Measurements from ENCODE around the gene TIE1. TPM values are rescaled to one million over a fixed set of nuclear protein-coding genes. Genes with fewer than 3 reads are reported as not detected.
A peak's percentile ranks its signal among the peaks of the same experiment; 100 is the strongest.

TIE1 gene
- total and polyA plus RNA-seq, 2 of the 13 experiments (the other 11 are each of a cell fraction or from before 2014, with no cell fraction given): 0.58 to 0.84 TPM

- TF ChIP-seq ZNF318 (CRISPR knock-in tag; IDR thresholded peaks at IDR 0.05) (no peak), SOX6 (IDR thresholded peaks at IDR 0.05) (no peak), SOX6 (CRISPR knock-in tag; IDR thresholded peaks at IDR 0.05) (peak; percentile 54), ZNF709 (CRISPR knock-in tag; IDR thresholded peaks at IDR 0.05) (peak; percentile 43; the same call in 1 of the 2 replicates), NPAS2 (CRISPR knock-in tag; IDR thresholded peaks at IDR 0.05; ENCODE audit: borderline replicate concordance) (no peak), PRMT3 (CRISPR knock-in tag; IDR thresholded peaks at IDR 0.05; ENCODE audit: borderline replicate concordance, low read depth) (no peak), DPF2 (CRISPR knock-in tag; IDR thresholded peaks at IDR 0.05; ENCODE audit: borderline replicate concordance, low read depth) (peak; percentile 29; the same call in 1 of the 2 replicates), ZSCAN25 (CRISPR knock-in tag; IDR thresholded peaks at IDR 0.05) (peak; percentile 47; the same call in 1 of the 2 replicates), STAT5B (CRISPR knock-in tag; IDR thresholded peaks at IDR 0.05) (no peak), GABPB1 (CRISPR knock-in tag; IDR thresholded peaks at IDR 0.05) (peak; percentile 46; the same call in 1 of the 2 replicates), ZNF224 (CRISPR knock-in tag; IDR thresholded peaks at IDR 0.05) (0 out of 2 replicates have a peak, but pooled peaks have one; percentile 12), ZBTB21 (CRISPR knock-in tag; IDR thresholded peaks at IDR 0.05) (no peak), YEATS2 (CRISPR knock-in tag; IDR thresholded peaks at IDR 0.05; ENCODE audit: borderline replicate concordance) (no peak), MYPOP (CRISPR knock-in tag; IDR thresholded peaks at IDR 0.05) (no peak), CERS6 (CRISPR knock-in tag; IDR thresholded peaks at IDR 0.05) (no peak), ZNF567 (CRISPR knock-in tag; IDR thresholded peaks at IDR 0.05; ENCODE audit: borderline replicate concordance) (no peak)
Observed at GRCh38 chr1:43285269-43285990, 15.4 kb upstream of the TIE1 start, which contains the start of gene C1orf210 (continued).

Measured in HepG2 (cell line).